ENCODE results near the gene WNT5B.

- TF ChIP-seq CTCF (IDR thresholded peaks at IDR 0.05) (no peak), POLR2A (IDR thresholded peaks at IDR 0.05) (no peak)
These were observed 37.7 kb downstream of the WNT5B start for GRCh38 chr12:1666685-1667162.

Data from Peyer's patch (tissue), 4 donors.